SU-DHL-6 (cell line): ENCODE measurements around the gene GRAMD2B.

Experiments used
- H2AFZ ChIP-seq: fragments of 200-600 bp; sonication (generic); 2 replicates; pipeline ENCODE4 v1.6.1; 2014; ENCODE audit warnings: low read depth, mild to moderate bottlenecking, moderate library complexity, mixed read lengths, antibody characterized with exemption, low read length; ENCODE audit not compliant: severe bottlenecking
- H3F3A ChIP-seq: fragments of 200-600 bp; shearing (Covaris generic); 2 replicates; pipeline ENCODE4 v1.6.0; 2016; ENCODE audit warnings: antibody characterized with exemption, mild to moderate bottlenecking; ENCODE audit not compliant: insufficient read depth
- H3K27ac ChIP-seq: fragments of 200-600 bp; sonication (generic); 2 replicates; pipeline ENCODE4 v1.5.1; 2016; ENCODE audit warnings: low read depth, mild to moderate bottlenecking, low read length, moderate library complexity, mixed read lengths
- H3K27me3 ChIP-seq: fragments of 200-600 bp; sonication (generic), shearing (Covaris generic); 2 replicates; pipeline ENCODE4 v1.6.0; 2014; ENCODE audit warnings: mild to moderate bottlenecking, low read length
- H3K36me3 ChIP-seq: fragments of 200-600 bp; sonication (generic); 2 replicates; pipeline ENCODE4 v1.6.1; 2014; ENCODE audit warnings: mild to moderate bottlenecking, low read length, mixed read lengths
- H3K4me2 ChIP-seq: fragments of 300-600, 200-600 bp; shearing (Covaris generic), sonication (generic); 2 replicates; pipeline ENCODE4 v1.6.0; 2014; ENCODE audit warnings: low read length, low read depth, mild to moderate bottlenecking; ENCODE audit not compliant: poor library complexity, severe bottlenecking
- H3K4me3 ChIP-seq: fragments of 200-600 bp; sonication (generic); 2 replicates; pipeline ENCODE4 v1.5.1; 2014; ENCODE audit warnings: antibody characterized with exemption, low read length, mild to moderate bottlenecking, mixed read lengths; ENCODE audit not compliant: insufficient read depth, poor library complexity, severe bottlenecking
- H3K79me2 ChIP-seq: fragments of 200-600 bp; sonication (generic); 2 replicates; pipeline ENCODE4 v1.6.1; 2014; ENCODE audit warnings: mild to moderate bottlenecking, low read length, moderate library complexity; ENCODE audit not compliant: insufficient read depth
- H3K9ac ChIP-seq: fragments of 200-600 bp; sonication (generic); 2 replicates; pipeline ENCODE4 v1.7.0; 2014; ENCODE audit warnings: mild to moderate bottlenecking, low read length
- H3K9me2 ChIP-seq: fragments of 200-600 bp; sonication (generic); replicated peaks from 2 replicates; pipeline ENCODE4 v1.6.1; 2014; ENCODE audit warnings: low read length; ENCODE audit not compliant: insufficient read depth
- H3K9me3 ChIP-seq: fragments of 200-600 bp; sonication (generic); 2 replicates; pipeline ENCODE4 v1.6.1; 2014; ENCODE audit warnings: low read length, mixed read lengths; ENCODE audit not compliant: insufficient read depth
- H4K20me1 ChIP-seq: fragments of 200-600 bp; sonication (generic); 2 replicates; pipeline ENCODE4 v1.6.1; 2014; ENCODE audit warnings: low read depth, mild to moderate bottlenecking, antibody characterized with exemption, low read length, moderate library complexity, mixed read lengths
- CTCF ChIP-seq: fragments of 200-600 bp; sonication (generic); IDR thresholded peaks from one replicate; pipeline ENCODE4 v1.5.1; 2017; ENCODE audit warnings: antibody characterized with exemption, mild to moderate bottlenecking, low read length, moderate library complexity; ENCODE audit not compliant: insufficient read depth, poor library complexity, severe bottlenecking
- EZH2phosphoT487 ChIP-seq: fragments of 200-600 bp; sonication (generic), shearing (Covaris generic); conservative IDR thresholded peaks from 2 replicates; pipeline ENCODE4 v1.6.1; 2018; ENCODE audit warnings: mild to moderate bottlenecking, antibody characterized with exemption, low read length, moderate library complexity, mixed read lengths

The GRAMD2B gene

DNA sequence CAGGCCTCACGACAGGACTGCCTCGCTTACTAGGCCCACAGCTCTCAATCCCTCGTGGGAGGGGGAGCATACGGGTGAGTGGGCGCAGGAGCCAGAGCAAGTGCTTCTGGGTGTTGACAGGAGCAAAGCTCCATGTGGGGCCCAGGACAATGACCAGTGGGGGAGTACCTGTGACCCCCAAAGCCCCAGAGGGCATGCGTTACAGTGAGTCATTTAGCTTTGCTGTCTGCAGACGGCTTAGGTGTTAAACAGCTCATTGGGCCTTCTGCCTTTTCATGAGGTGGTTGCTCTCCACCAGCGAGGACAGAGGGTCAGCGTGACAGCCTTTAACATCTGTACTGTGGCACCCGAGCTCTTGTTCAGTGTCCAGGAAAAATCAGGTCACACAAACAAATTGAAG lies 78.2 kb downstream of the GRAMD2B start:
- H2AFZ ChIP-seq, result no peak overlapping the region
- no peaks in the 10 kb centered on the region for H3K79me2 ChIP-seq
- no peaks in the 10 kb centered on the region for H4K20me1 ChIP-seq
- no peaks in the 10 kb centered on the region for H3F3A ChIP-seq
- TF ChIP-seq EZH2phosphoT487 (no peak), CTCF (no peak)
- H3K27ac ChIP-seq, result no peak overlapping the region
- H3K4me2 ChIP-seq, result no peak overlapping the region
- H3K9me2 ChIP-seq, result no peaks in the 10 kb centered on the region
- no peak overlapping the region for H3K4me3 ChIP-seq
- H3K9me3 ChIP-seq, result no peaks in the 10 kb centered on the region
- no peaks in the 10 kb centered on the region for H3K36me3 ChIP-seq
- H3K27me3 ChIP-seq, result no peaks in the 10 kb centered on the region
- H3K9ac ChIP-seq, result no peak overlapping the region

- H3K4me2 ChIP-seq, result no peak overlapping the region
- H3F3A ChIP-seq, result no peaks in the 10 kb centered on the region
- H3K27me3 ChIP-seq, result no peaks in the 10 kb centered on the region
- H3K36me3 ChIP-seq, result no peaks in the 10 kb centered on the region
- H3K9ac ChIP-seq, result no peak overlapping the region
- TF ChIP-seq CTCF (no peak), EZH2phosphoT487 (no peak)
- no peak overlapping the region for H3K27ac ChIP-seq
- H3K4me3 ChIP-seq, result no peak overlapping the region
- H3K9me3 ChIP-seq, result no peaks in the 10 kb centered on the region
- H4K20me1 ChIP-seq, result no peaks in the 10 kb centered on the region
- H3K79me2 ChIP-seq, result no peaks in the 10 kb centered on the region
- H3K9me2 ChIP-seq, result no peaks in the 10 kb centered on the region
- no peak overlapping the region for H2AFZ ChIP-seq
Measured at GRCh38 chr5:126503602-126504104, 80.4 kb downstream of the GRAMD2B start.

DNA sequence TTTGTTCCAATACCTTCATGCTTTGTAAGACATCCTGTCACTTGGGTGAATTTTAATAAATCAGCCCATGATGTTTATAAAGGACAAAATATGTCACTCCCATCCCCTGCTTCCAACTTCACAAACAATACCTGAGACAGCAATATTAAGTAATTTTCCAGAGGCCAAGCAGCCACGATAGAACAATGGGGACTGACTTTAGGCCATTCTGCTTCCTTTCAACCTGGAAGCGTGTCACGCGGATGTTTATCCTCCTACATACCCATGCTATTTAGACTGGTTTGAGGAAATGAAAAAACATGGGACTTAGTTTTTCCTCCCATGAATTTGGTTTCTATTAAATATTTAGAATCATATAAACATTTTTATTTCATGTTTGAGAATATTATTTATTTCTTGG lies 82.9 kb downstream of the GRAMD2B start:
- no peak overlapping the region for H3K9ac ChIP-seq
- no peak overlapping the region for H3K27ac ChIP-seq
- H3K4me2 ChIP-seq, result no peak overlapping the region
- H2AFZ ChIP-seq, result no peak overlapping the region
- no peaks in the 10 kb centered on the region for H3K79me2 ChIP-seq
- no peaks in the 10 kb centered on the region for H3K27me3 ChIP-seq
- TF ChIP-seq EZH2phosphoT487 (no peak), CTCF (no peak)
- no peaks in the 10 kb centered on the region for H3K9me2 ChIP-seq
- H3K4me3 ChIP-seq, result no peak overlapping the region
- H3F3A ChIP-seq, result no peaks in the 10 kb centered on the region
- H3K36me3 ChIP-seq, result no peaks in the 10 kb centered on the region
- no peaks in the 10 kb centered on the region for H3K9me3 ChIP-seq
- H4K20me1 ChIP-seq, result no peaks in the 10 kb centered on the region
